ENCODE measurements around the gene TCEAL9.
A peak's percentile ranks its signal among the peaks of the same experiment; 100 is the strongest.
"Not testable (repeated sequence)": the region's sequence is repeated elsewhere in the genome, so short reads cannot be mapped to it uniquely, and the experiment has no call there.

TCEAL9 gene

GRCh38 chrX:103376118-103376978 is 20.0 kb downstream of the TCEAL9 start, which contains the start of gene BEX3:
TSS of gene BEX3 (plus strand) at chrX:103376538. CDS start at chrX:103377522, 984 bp downstream.
- peak; percentile 67 for DNase-seq

GRCh38 chrX:103376979-103377324 is 20.6 kb downstream of the TCEAL9 start:
- DNase-seq = peak; percentile 16

- DNase-seq = no peak
These were observed 22.7 kb downstream of the TCEAL9 start for GRCh38 chrX:103378990-103379389.

GRCh38 chrX:103382877-103383276 is 26.6 kb downstream of the TCEAL9 start:
- no peak for DNase-seq

- DNase-seq = no peak
These were observed 28.4 kb downstream of the TCEAL9 start for GRCh38 chrX:103384672-103385071.

GRCh38 chrX:103385283-103385830 is 29.1 kb downstream of the TCEAL9 start:
- not testable (repeated sequence) for DNase-seq

- DNase-seq = no peak
These were observed 30.0 kb downstream of the TCEAL9 start for GRCh38 chrX:103386332-103386731.

GRCh38 chrX:103393487-103393886 is 37.2 kb downstream of the TCEAL9 start:
- no peak for DNase-seq

- DNase-seq = no peak
These were observed 39.9 kb downstream of the TCEAL9 start for GRCh38 chrX:103396186-103396585.

- no peak for DNase-seq
These were observed 40.4 kb downstream of the TCEAL9 start for GRCh38 chrX:103396660-103397059.

- DNase-seq = no peak
These were observed 41.4 kb downstream of the TCEAL9 start for GRCh38 chrX:103397707-103398106.

- no peak for DNase-seq
These were observed 42.1 kb downstream of the TCEAL9 start for GRCh38 chrX:103398421-103398864.

GRCh38 chrX:103399744-103400143 is 43.4 kb downstream of the TCEAL9 start:
- DNase-seq = no peak

- DNase-seq = no peak
These were observed 44.6 kb downstream of the TCEAL9 start for GRCh38 chrX:103400931-103401330.

- DNase-seq = no peak
These were observed 48.1 kb downstream of the TCEAL9 start for GRCh38 chrX:103404231-103405008.

GRCh38 chrX:103405009-103405333 is 48.7 kb downstream of the TCEAL9 start:
- no peak for DNase-seq

GRCh38 chrX:103406256-103406655 is 50.0 kb downstream of the TCEAL9 start:
- no peak for DNase-seq

GRCh38 chrX:103407776-103408175 is 51.5 kb downstream of the TCEAL9 start:
- no peak for DNase-seq

Measured in NCI-H345 (cell line).